Breast epithelium (tissue), 4 donors: Measurements from ENCODE around the gene VSX1. TPM values are rescaled to one million over a fixed set of nuclear protein-coding genes. Genes with fewer than 3 reads are reported as not detected.

ENCODE experiments used
- DNase-seq, 2 donors: peaks; one replicate each; pipeline ENCODE4 v3.0.0-alpha.2; 2019; ENCODE audit warnings: low spot score in 2 of 2
- H3K27ac ChIP-seq, 2 donors: fragments of 200-600 bp; sonication (generic) in 1 of 2; one replicate each; pipeline ENCODE4 v1.5.1; 2016 to 2019; ENCODE audit warnings: mild to moderate bottlenecking in 1 of 2
- H3K27me3 ChIP-seq, 2 donors: fragments of 200-600 bp; sonication (generic) in 1 of 2; one replicate each; pipeline versions ENCODE4 v1.5.1 to v1.6.0; 2017 to 2019; ENCODE audit warnings: control low read depth in 1 of 2, mild to moderate bottlenecking in 1 of 2
- H3K36me3 ChIP-seq: fragments of 200-600 bp; one replicate; pipeline ENCODE4 v1.5.1; 2019
- H3K4me1 ChIP-seq, 2 donors: fragments of 200-600 bp; sonication (generic); one replicate each; pipeline ENCODE4 v1.5.1; 2016 to 2019; ENCODE audit warnings: control low read depth in 1 of 2
- H3K4me3 ChIP-seq, 3 donors: fragments of 200-600 bp; sonication (generic); 1 replicate in 2 of 3; 2 replicates in 1 of 3; pipeline ENCODE4 v1.5.1; 2016 to 2019; ENCODE audit warnings: mild to moderate bottlenecking in 3 of 3, moderate library complexity in 2 of 3
- H3K9me3 ChIP-seq, 2 donors: fragments of 200-600 bp; sonication (generic) in 1 of 2; one replicate each; pipeline ENCODE4 v1.5.1; 2016 to 2019; ENCODE audit warnings: control low read depth in 1 of 2
- POLR2A ChIP-seq: fragments of 450-650 bp; IDR thresholded peaks from one replicate; pipeline ENCODE4 v1.6.1; 2016; ENCODE audit warnings: antibody characterized with exemption, mild to moderate bottlenecking, moderate library complexity
- POLR2AphosphoS5 ChIP-seq, 3 donors: sonication (generic); formaldehyde crosslinking; IDR thresholded peaks; one replicate each; pipeline ENCODE4 v1.6.1; 2017; ENCODE audit warnings: antibody characterized with exemption in 3 of 3
- intact Hi-C: fragments of 100-400 bp; cut with DNase I; formaldehyde crosslinking; loops from one replicate; pipeline ENCODE4 v1.15.1; 2023; ENCODE audit warnings: low total_unique reads
- total RNA-seq, 3 donors: library from RNA; depleted of rRNA; stranded (reverse); fragments of >200 nt; gene quantifications; one replicate each; pipeline ENCODE4 v1.1.0, GENCODE V29; 2016
- TF ChIP-seq, protein P1 (sequence below), 3 donors: fragments of 450-650 bp; IDR thresholded peaks; one replicate each; pipeline ENCODE4 v1.5.1; 2016 to 2017; ENCODE audit warnings: antibody characterized with exemption in 3 of 3, mild to moderate bottlenecking in 3 of 3, moderate library complexity in 3 of 3

The VSX1 gene
- total RNA-seq, 3 donors from 2014 or later, result 0.44 TPM; not detected in 2

GRCh38 chr20:25083141-25083772 lies 1.3 kb upstream of the VSX1 start:
- no peaks in the 10 kb centered on the region for H3K36me3 ChIP-seq
- no peak overlapping the region for H3K27ac ChIP-seq

DNA sequence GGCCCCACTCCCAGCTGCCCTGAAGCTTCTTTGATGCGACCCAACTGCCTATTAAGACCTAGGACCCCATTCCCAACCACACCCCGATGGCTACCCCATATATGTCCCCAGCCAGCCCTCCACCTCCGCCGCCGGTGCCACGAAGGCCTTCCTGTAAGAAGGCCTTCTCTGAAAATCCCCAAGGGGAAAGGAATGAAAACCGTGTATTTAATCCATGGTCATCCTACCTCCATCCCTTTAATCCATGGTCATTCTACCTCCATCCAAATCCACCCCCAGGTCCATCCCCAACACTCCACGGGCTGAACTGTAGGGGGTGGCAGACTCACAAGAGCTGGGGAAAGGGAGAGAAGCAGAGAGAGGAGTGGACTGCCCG lies 545 bp upstream of the VSX1 start:
- H3K4me1 ChIP-seq, result peaks cover 0 to 20% of the 10 kb centered on the region in 2 donors
- H3K27ac ChIP-seq, result no peak overlapping the region
- no peaks in the 10 kb centered on the region for H3K36me3 ChIP-seq
- DNase-seq, result peak in 1 of 2 donors; percentile 15
- H3K4me3 ChIP-seq, result no peak overlapping the region
- no peaks in the 10 kb centered on the region for H3K9me3 ChIP-seq
- TF ChIP-seq, protein P1, sequence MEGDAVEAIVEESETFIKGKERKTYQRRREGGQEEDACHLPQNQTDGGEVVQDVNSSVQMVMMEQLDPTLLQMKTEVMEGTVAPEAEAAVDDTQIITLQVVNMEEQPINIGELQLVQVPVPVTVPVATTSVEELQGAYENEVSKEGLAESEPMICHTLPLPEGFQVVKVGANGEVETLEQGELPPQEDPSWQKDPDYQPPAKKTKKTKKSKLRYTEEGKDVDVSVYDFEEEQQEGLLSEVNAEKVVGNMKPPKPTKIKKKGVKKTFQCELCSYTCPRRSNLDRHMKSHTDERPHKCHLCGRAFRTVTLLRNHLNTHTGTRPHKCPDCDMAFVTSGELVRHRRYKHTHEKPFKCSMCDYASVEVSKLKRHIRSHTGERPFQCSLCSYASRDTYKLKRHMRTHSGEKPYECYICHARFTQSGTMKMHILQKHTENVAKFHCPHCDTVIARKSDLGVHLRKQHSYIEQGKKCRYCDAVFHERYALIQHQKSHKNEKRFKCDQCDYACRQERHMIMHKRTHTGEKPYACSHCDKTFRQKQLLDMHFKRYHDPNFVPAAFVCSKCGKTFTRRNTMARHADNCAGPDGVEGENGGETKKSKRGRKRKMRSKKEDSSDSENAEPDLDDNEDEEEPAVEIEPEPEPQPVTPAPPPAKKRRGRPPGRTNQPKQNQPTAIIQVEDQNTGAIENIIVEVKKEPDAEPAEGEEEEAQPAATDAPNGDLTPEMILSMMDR (IDR thresholded peaks at IDR 0.05), result no peak
- TF ChIP-seq POLR2AphosphoS5 (IDR thresholded peaks at IDR 0.05), result no peak
- no peak for TF ChIP-seq POLR2A
- intact Hi-C loops, result no loop called here
- peaks cover 0 to 78% of the 10 kb centered on the region in 2 donors for H3K27me3 ChIP-seq

More at GRCh38 chr20:25083141-25083772, 1.3 kb upstream of the VSX1 start:
- H3K27me3 ChIP-seq, result peaks cover 0 to 80% of the 10 kb centered on the region in 2 donors
- H3K4me3 ChIP-seq, result peak overlapping the region in 1 of 3 donors; percentile 44
- peaks cover 0 to 20% of the 10 kb centered on the region in 2 donors for H3K4me1 ChIP-seq
- TF ChIP-seq POLR2A (no peak), POLR2AphosphoS5 (IDR thresholded peaks at IDR 0.05) (no peak)
- TF ChIP-seq, protein P1 (IDR thresholded peaks at IDR 0.05), result no peak
- intact Hi-C loops, result no loop called here
- DNase-seq, result no peak
- no peaks in the 10 kb centered on the region for H3K9me3 ChIP-seq

DNA sequence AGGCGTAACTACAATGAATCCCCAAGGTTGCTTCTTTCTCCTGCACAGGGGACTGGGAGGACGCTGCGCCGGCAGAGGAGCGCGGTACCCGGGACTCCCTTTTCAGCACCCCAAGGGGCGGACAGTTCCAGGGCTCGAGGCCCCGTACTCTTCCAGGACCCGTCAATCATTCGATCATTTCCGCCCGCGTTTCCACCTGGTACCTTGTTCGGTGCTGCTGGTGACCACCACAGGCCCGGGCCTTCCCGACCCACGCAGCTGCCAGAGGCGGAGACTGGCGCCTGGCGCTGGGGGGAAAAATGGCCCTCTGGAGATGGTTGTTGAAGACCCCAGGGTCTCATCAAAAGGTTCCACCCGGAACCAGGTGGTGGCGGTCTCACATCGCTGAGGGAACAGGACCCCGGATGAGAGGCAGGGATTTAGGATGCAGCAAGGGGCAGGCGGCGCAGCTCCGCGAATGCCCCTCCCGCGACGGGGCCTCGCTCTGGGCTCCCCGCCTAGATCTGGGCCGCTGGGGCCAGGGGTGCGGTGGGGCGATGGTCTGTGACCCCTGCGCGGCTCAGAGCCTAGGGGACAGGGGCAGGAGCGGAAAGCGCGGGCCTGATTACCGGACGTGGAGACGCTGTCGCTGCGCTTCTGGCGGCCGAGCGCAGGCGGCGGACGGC lies 744 bp downstream of the VSX1 start:
- Histone ChIP-seq H3K27me3 (peaks cover 0 to 67% of the 10 kb centered on the region in 2 donors), H3K4me3 (peak overlapping the region in 1 of 3 donors; percentile 37), H3K9me3 (no peaks in the 10 kb centered on the region), H3K4me1 (peaks cover 0 to 20% of the 10 kb centered on the region in 2 donors), H3K27ac (no peak overlapping the region), H3K36me3 (no peaks in the 10 kb centered on the region)
- intact Hi-C loops, result no loop called here
- TF ChIP-seq POLR2AphosphoS5 (IDR thresholded peaks at IDR 0.05) (no peak), POLR2A (no peak)
- TF ChIP-seq, protein P1 (IDR thresholded peaks at IDR 0.05), result no peak
- DNase-seq, result no peak

GRCh38 chr20:25079171-25079570 lies 2.8 kb downstream of the VSX1 start:
- TF ChIP-seq, protein P1 (IDR thresholded peaks at IDR 0.05), result no peak
- intact Hi-C loops, result no loop called here
- DNase-seq, result no peak
- Histone ChIP-seq H3K36me3 (no peaks in the 10 kb centered on the region), H3K4me1 (peaks cover 0 to 13% of the 10 kb centered on the region in 2 donors), H3K27ac (no peak overlapping the region), H3K27me3 (peaks cover 0 to 46% of the 10 kb centered on the region in 2 donors), H3K4me3 (no peak overlapping the region), H3K9me3 (no peaks in the 10 kb centered on the region)

DNA sequence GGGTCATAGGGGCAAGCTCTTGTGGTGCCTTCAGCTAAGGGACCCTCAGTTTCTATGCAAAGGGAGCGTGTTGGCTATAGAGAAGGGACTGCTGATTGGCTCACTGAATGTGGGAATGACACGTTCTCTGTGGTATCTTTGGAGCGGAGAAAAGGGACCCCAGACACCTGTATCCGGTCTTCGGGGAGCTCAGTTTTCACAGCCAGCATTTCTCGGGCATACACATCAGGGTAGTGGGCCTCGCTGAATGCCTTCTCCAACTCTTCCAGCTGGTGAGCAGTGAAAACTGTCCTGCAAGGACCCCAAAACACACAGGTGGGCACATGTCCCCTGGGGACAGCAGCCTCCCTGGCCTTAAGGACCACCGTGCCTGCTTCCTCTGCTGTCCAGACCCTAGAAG lies 3.3 kb downstream of the VSX1 start:
- peaks cover 0 to 43% of the 10 kb centered on the region in 2 donors for H3K27me3 ChIP-seq
- intact Hi-C loops, result no loop called here
- no peak for DNase-seq

More for the DNA sequence above, 3.3 kb downstream of the VSX1 start:
- no peak overlapping the region for H3K4me3 ChIP-seq
- peaks cover 0 to 8% of the 10 kb centered on the region in 2 donors for H3K4me1 ChIP-seq
- no peaks in the 10 kb centered on the region for H3K36me3 ChIP-seq
- no peak for TF ChIP-seq POLR2AphosphoS5 (IDR thresholded peaks at IDR 0.05)
- TF ChIP-seq, protein P1 (IDR thresholded peaks at IDR 0.05), result no peak
- no peak for TF ChIP-seq POLR2A
- H3K27ac ChIP-seq, result no peak overlapping the region
- H3K9me3 ChIP-seq, result no peaks in the 10 kb centered on the region
